PFSK-1 (cell line): Measurements from ENCODE around the gene ZSCAN5A.

Experiments used
- FOXP2 ChIP-seq: optimal IDR thresholded peaks from 2 replicates; pipeline ENCODE3; 2011; ENCODE audit warnings: borderline replicate concordance, control low read depth, inconsistent platforms; ENCODE audit not compliant: insufficient read depth; ENCODE audit errors: extremely low read length, extremely low read depth
- POLR2AphosphoS5 ChIP-seq: IDR thresholded peaks from 2 replicates; pipeline ENCODE4 v1.6.1; 2012; ENCODE audit warnings: low read depth, mild to moderate bottlenecking, control low read depth, low read length, moderate library complexity
- REST ChIP-seq, 2 experiments: IDR thresholded peaks; 2 replicates each; pipeline versions ENCODE4 v1.6.1 to v1.8.0; 2011 to 2012; ENCODE audit warnings: low read depth in 2 of 2, low read length in 2 of 2, control low read depth in 1 of 2, inconsistent platforms in 1 of 2, mild to moderate bottlenecking in 1 of 2, moderate library complexity in 1 of 2; ENCODE audit not compliant: insufficient read depth in 1 of 2
- SIN3A ChIP-seq: IDR thresholded peaks from 2 replicates; pipeline ENCODE4 v1.6.1; 2012; ENCODE audit warnings: mild to moderate bottlenecking, low read length, moderate library complexity, borderline replicate concordance; ENCODE audit not compliant: insufficient read depth
- TAF1 ChIP-seq: IDR thresholded peaks from 2 replicates; pipeline ENCODE4 v1.6.1; 2012; ENCODE audit warnings: low read length, control low read depth, borderline replicate concordance; ENCODE audit not compliant: insufficient read depth

The ZSCAN5A gene

GRCh38 chr19:56294549-56294948 is 20.1 kb downstream of the ZSCAN5A start:
- TF ChIP-seq POLR2AphosphoS5 = no peak
- TF ChIP-seq FOXP2 = no peak
- no peak for TF ChIP-seq TAF1
- TF ChIP-seq REST (IDR thresholded peaks at IDR 0.05; ENCODE audit: insufficient read depth in 1 of 2, low read depth in 2 of 2, low read length in 2 of 2) = no peak
- no peak for TF ChIP-seq SIN3A

- no peak for TF ChIP-seq REST (IDR thresholded peaks at IDR 0.05; ENCODE audit: insufficient read depth in 1 of 2, low read depth in 2 of 2, low read length in 2 of 2)
- no peak for TF ChIP-seq SIN3A
- TF ChIP-seq POLR2AphosphoS5 = no peak
- no peak for TF ChIP-seq FOXP2
- TF ChIP-seq TAF1 = no peak
Observed at GRCh38 chr19:56291867-56292266, 22.8 kb downstream of the ZSCAN5A start.

- no peak for TF ChIP-seq TAF1
- no peak for TF ChIP-seq REST (IDR thresholded peaks at IDR 0.05; ENCODE audit: insufficient read depth in 1 of 2, low read depth in 2 of 2, low read length in 2 of 2)
- TF ChIP-seq FOXP2 = no peak
- TF ChIP-seq POLR2AphosphoS5 = no peak
Observed at GRCh38 chr19:56290104-56290503, 24.5 kb downstream of the ZSCAN5A start.

DNA sequence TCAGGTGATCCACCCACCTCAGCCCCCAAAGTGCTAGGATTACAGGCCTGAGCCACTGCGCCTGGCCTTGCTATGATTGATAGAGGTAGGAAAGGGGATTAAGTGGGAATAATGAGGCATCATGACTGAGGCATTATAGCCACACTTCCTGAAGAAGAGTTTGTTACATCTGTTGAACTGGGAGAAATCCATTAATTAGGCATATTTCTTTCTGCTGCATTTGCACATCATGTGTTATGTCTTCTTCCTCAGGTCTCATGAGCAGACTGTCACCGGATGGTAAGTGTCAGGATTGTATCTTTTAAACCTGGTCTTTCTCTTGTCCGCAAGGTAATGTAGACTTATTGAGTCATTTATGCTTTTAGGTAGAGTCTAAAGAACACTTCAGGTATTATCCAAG is 29.9 kb downstream of the ZSCAN5A start:
- no peak for TF ChIP-seq SIN3A
- no peak for TF ChIP-seq POLR2AphosphoS5
- no peak for TF ChIP-seq TAF1
- no peak for TF ChIP-seq REST (IDR thresholded peaks at IDR 0.05; ENCODE audit: insufficient read depth in 1 of 2, low read depth in 2 of 2, low read length in 2 of 2)
- TF ChIP-seq FOXP2 = no peak

DNA sequence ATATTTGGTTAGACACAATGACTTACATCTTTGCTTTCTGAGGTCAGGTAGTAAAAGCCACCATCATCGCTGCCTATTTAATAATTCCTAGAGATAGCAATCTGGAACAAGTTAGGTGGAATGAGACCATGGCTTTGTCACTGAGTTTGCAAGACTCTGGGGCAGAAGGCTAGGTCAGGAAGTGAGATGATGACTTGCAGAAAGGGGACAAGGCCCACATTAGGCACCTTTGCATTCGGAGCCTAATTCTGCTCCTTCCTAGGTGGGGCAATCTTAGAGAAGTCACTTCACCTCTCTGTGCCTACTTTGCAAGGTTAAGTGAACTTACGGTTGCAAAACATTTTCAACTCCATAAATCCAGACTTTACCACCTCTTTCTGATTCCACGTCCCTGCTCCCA is 31.8 kb downstream of the ZSCAN5A start:
- TF ChIP-seq POLR2AphosphoS5 = no peak
- no peak for TF ChIP-seq FOXP2
- TF ChIP-seq TAF1 = no peak
- TF ChIP-seq SIN3A = no peak
- no peak for TF ChIP-seq REST (IDR thresholded peaks at IDR 0.05; ENCODE audit: insufficient read depth in 1 of 2, low read depth in 2 of 2, low read length in 2 of 2)
